HG02973 (cell line): Measurements from ENCODE around the gene PXDC1.
"Not testable (repeated sequence)": the region's sequence is repeated elsewhere in the genome, so short reads cannot be mapped to it uniquely, and the experiment has no call there.

Source experiments
- ATAC-seq: cut with Tn5 transposase; IDR thresholded peaks from one replicate; pipeline ENCODE4 v1.9.1; 2021; ENCODE audit warnings: moderate library complexity; ENCODE audit not compliant: unreplicated experiment

Gene PXDC1

GRCh38 chr6:3762852-3763251 is 11.3 kb upstream of the PXDC1 start:
- no peak for ATAC-seq

GRCh38 chr6:3762359-3762758 is 10.8 kb upstream of the PXDC1 start:
- ATAC-seq, result no peak

DNA sequence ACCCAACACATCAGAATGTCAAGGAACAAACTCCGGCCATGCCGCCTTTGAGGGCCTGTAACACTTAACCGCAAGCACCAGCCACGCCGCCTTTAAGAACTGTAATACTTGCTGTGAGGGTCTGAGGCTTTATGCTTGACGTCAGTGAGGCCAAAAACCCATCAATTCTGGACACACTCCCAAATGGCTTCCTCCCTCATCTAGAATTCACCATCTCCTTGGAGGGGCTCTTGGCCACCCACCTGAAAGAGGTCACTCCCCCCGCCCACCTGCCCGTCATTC is 10.4 kb upstream of the PXDC1 start:
- ATAC-seq, result no peak

- ATAC-seq, result no peak
Observed at GRCh38 chr6:3759646-3760232, 8.2 kb upstream of the PXDC1 start.

GRCh38 chr6:3758842-3759144 is 7.3 kb upstream of the PXDC1 start:
- ATAC-seq, result no peak

GRCh38 chr6:3757998-3758841 is 6.7 kb upstream of the PXDC1 start:
- not testable (repeated sequence) for ATAC-seq

GRCh38 chr6:3757241-3757641 is 5.7 kb upstream of the PXDC1 start:
- no peak for ATAC-seq

DNA sequence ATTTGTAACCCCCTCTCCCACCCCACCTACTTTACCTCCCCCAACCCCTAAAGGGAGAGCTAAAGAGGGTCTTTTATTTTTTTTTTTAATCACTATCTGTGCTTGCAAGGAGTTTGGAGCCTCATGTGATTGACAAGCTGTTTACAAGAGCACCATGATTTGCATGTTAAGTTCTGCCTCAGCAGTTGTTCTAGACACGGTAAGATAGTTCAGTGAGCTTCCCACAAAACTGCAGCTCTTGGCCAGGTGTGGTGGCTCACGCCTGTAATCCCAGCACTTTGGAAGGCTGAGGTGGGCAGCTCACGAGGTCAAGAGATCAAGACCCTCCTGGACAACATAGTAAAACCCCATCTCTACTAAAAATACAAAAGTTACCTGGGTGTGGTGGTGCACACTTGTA is 5.0 kb upstream of the PXDC1 start:
- ATAC-seq, result no peak

DNA sequence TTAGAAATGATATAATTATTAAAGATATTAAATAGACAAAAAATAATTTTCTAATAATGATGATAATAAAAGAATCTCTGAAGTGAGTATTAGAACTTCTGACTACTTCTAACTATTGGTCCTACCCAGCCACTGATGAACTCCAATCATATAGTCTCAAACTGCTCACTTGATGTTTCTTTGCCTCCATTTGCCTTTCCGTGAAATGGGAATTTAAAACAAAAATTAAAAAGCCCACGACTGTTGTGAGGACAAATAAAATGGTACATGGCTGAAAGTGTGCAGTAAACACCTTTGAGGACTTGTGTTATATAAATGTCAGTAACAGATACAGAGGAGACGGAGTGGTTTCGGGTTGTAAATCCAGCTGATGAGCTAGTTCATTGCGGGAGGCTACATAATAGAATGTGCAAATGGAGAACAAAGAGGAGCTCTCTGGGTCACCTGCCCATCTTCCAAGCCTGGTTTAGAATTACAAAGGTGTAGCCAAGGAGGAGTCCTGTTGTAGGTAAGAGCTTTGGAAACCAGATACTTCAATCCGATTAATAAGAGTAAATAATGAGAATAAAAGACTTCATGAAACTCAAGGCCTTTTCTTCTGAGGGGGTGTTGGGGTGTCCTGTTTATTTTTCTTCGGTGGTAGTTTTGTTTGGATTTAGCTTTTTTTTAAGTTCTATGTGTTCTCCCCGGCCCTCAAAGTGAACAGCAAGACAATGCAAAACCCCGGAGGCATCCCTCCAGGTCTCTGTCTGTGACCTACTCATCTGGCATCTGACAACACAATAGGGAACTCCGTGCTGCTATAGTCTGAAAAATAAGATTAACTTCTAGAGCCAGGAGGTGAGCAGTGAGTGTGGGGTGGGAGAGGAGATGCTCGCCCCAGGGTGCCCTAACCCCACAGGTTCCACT is 4.4 kb upstream of the PXDC1 start:
- no peak for ATAC-seq

DNA sequence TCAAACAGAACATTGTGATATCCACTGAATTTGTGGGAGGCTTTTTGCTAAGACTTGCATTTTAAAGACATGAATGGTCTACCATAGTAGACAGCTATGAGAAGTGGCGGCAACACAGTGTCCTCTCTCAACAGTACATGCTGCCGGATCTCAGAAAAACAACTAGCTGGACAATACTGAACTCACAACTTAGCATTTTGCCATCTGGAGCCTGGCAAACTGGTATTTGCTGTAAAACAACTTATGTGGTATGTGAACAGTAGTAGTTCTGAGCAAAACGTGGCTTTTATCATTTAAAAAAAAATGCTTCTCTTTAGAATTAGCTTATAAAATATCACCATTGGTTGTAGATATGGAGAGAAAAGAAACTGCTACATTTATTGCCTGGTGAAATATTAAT is 3.3 kb upstream of the PXDC1 start:
- ATAC-seq, result no peak

DNA sequence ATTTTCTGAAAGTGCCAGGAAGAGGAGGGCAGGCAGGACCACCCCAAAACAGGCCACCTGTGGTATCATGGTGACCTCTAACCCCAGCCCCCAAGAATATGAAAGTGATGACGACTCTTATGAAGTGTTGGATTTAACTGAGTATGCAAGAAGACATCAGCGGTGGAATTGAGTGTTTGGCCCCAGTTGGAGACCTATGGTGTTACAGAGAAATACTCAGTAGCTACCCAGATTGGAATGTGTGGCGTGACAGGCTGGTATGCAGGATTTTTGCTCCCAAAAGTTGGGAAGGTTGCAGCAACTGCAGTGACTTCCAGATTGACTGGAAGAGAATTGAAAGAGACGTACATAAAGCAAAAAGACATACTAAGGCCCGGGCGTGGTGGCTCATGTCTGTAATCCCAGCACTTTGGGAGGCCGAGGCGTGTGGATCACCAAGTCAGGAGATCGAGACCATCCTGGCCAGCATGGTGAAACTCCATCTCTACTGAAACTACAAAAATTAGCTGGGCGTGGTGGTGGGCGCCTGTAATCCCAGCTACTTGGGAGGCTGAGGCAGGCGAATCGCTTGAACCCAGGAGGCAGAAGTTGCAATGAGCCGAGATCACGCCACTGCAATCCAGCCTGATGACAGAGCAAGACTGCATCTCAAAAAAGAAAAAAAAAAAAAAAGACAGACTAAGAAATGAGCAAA is 2.7 kb upstream of the PXDC1 start:
- ATAC-seq, result not testable (repeated sequence)

DNA sequence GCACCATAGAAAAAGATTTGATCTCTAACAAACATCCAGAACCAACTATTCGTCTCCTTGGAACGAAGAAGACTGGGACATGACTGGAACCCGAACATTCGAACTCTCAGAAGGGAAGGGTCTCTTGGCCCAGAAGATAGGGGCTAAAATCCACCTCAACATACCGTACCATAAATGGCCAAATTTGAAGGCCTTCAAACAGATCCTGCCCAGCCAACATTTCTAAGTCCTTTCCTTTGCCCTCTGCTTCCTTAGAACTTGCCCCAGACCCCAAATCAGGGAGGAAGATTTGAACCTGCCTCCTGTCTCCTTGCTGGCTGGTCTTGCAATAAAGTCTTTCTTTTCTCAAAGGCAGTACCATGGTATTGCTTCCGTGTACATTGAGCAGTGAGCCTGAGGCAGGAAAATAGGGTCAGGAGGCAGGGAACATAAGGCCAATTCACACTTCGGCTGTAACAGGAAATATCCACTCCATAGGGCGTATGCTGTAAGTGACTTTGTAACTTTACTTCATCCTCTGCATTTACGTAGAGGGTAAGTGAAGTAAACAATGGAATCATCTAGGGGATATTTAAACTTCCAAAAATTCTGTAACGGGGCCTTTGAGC is 1.8 kb upstream of the PXDC1 start:
- no peak for ATAC-seq

- no peak for ATAC-seq
Observed at GRCh38 chr6:3752531-3753227, 1.2 kb upstream of the PXDC1 start.

- peak; percentile 64 for ATAC-seq
Observed at GRCh38 chr6:3751730-3752530, 417 bp upstream of the PXDC1 start.

- ATAC-seq, result no peak
Observed at GRCh38 chr6:3750317-3751076, 1.0 kb downstream of the PXDC1 start.

DNA sequence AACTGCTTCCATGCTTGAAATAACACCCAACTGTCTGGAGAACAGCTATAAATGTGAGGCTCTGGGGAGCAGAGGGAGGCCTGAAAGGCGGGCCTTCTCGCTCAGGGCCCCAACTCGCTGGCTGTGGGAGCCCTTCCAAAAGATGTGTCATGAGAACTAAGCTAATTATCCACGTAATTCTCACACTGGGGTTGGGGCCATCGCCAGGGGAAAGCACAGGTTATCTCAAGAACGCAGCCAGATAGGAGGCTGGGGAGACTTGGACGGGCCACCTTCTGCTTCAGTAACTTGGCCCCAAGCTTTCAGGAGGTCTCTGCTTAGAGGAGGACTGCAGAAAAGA is 1.6 kb downstream of the PXDC1 start:
- no peak for ATAC-seq

DNA sequence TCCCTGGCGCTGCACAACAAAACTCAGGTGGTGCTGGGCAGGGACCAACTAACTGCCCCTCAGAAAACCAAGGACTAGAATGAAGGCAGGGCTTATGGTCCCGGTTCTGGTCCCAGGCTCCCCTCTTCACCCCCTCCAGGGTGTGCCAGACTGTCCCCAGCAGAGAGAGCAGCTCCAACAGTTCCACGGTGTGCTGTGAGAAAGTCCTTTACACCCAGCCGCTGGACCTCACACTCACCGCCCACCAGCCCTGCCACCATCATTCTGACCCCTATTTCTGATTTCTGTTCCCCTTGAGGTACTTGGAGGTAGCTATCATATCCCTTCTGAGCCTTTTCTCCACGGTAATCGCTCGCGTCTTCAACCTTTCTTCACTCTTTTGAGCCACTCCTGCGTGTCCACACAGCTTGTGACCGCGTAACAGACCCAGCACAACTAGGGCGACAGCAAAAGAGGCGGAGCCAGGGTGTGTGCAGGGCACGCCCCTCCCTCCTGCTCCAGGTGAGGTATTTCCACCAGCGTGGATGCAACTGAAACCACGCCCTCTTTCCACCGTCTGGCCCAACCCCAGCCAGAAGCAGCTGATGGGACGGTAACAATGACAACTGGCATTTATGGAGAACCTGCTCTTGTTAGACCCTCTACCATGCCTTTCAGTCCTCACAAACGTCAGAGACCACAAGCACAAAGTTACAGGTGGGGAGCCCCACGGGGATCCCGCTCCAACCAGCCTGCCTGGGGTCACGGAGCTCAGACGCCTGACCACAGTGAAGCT is 2.3 kb downstream of the PXDC1 start:
- ATAC-seq, result no peak
